ENCODE results near the gene RRAGC.

GRCh38 chr1:38839363-38839762 lies 20.2 kb downstream of the RRAGC start:
- TF ChIP-seq POLR2AphosphoS5 (IDR thresholded peaks at IDR 0.05) (no peak), POLR2A (IDR thresholded peaks at IDR 0.05) (no peak)
- TF ChIP-seq, protein P1, sequence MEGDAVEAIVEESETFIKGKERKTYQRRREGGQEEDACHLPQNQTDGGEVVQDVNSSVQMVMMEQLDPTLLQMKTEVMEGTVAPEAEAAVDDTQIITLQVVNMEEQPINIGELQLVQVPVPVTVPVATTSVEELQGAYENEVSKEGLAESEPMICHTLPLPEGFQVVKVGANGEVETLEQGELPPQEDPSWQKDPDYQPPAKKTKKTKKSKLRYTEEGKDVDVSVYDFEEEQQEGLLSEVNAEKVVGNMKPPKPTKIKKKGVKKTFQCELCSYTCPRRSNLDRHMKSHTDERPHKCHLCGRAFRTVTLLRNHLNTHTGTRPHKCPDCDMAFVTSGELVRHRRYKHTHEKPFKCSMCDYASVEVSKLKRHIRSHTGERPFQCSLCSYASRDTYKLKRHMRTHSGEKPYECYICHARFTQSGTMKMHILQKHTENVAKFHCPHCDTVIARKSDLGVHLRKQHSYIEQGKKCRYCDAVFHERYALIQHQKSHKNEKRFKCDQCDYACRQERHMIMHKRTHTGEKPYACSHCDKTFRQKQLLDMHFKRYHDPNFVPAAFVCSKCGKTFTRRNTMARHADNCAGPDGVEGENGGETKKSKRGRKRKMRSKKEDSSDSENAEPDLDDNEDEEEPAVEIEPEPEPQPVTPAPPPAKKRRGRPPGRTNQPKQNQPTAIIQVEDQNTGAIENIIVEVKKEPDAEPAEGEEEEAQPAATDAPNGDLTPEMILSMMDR (IDR thresholded peaks at IDR 0.05) = no peak
